Suprapubic skin (tissue), 3 donors: Measurements from ENCODE around the gene HSDL2.

Source experiments
- CTCF ChIP-seq, 2 donors: fragments of 200-600 bp in 1 of 2; fragments of 450-650 bp in 1 of 2; sonication (generic) in 1 of 2; IDR thresholded peaks; one replicate each; pipeline ENCODE4 v1.5.1; 2016 to 2019; ENCODE audit warnings: antibody characterized with exemption in 2 of 2, mild to moderate bottlenecking in 1 of 2, moderate library complexity in 1 of 2
- EP300 ChIP-seq: sonication (generic); formaldehyde crosslinking; IDR thresholded peaks from one replicate; pipeline ENCODE4 v1.6.1; 2017; ENCODE audit warnings: antibody characterized with exemption

GRCh38 chr9:112380825-112381221 is 915 bp downstream of the HSDL2 start:
- TF ChIP-seq CTCF (IDR thresholded peaks at IDR 0.05) (no peak), EP300 (no peak)
